AG08396 (cell line): Measurements from ENCODE around the gene GDA.

ENCODE experiments used
- DNase-seq: peaks from one replicate; pipeline ENCODE4 v3.0.0; 2012; ENCODE audit warnings: low spot score, mixed read lengths

GDA gene

DNA sequence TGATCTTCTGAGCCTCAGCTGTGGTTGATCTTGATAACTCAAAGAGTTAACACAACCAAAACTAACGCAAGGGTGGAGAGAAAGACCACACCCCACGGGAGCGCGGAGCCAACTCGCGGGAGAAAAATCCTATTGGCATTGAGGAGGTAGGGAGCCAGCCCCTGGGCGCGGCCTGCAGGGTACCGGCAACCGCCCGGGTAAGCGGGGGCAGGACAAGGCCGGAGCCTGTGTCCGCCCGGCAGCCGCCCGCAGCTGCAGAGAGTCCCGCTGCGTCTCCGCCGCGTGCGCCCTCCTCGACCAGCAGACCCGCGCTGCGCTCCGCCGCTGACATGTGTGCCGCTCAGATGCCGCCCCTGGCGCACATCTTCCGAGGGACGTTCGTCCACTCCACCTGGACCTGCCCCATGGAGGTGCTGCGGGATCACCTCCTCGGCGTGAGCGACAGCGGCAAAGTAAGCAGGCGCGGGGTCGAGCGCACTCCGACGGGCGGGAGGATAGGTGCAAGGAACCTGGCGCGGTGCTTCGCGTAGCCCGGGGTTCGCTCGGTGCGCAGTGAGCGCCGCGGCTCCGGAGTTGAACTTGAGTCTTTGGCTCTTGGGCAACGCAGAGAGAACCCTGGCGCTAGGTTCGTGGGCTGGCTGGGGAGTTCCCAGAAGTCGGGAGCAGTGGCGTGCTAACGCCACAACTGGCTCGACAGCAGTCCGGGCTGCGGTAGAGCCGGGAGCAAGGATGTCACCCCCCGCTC, at the start of gene GDA:
Gene GDA, plus strand, starts transcription at position 210 of the 745 bp plus-strand sequence. Its CDS starts 120 bp downstream, at position 330.
- peak; percentile 16 for DNase-seq

DNA sequence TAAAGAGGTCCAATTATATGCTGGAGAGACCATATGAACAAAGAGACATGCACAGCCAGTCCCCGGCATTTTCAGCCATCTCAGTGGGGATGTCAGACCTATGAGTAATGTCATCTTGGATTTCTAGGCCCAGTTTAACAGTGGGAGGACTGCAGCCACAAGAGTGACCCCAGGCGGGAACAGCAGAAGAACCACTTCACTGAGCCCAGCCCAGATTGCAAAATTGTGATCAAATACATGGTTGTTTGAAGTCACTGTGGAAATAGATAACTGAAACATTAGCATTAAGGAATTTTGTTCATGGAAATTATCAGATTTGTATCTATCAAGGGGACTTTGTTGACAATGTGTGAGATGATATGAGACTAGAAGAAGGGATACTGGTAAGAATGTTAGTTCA, 46.7 kb upstream of the GDA start:
- no peak for DNase-seq

DNA sequence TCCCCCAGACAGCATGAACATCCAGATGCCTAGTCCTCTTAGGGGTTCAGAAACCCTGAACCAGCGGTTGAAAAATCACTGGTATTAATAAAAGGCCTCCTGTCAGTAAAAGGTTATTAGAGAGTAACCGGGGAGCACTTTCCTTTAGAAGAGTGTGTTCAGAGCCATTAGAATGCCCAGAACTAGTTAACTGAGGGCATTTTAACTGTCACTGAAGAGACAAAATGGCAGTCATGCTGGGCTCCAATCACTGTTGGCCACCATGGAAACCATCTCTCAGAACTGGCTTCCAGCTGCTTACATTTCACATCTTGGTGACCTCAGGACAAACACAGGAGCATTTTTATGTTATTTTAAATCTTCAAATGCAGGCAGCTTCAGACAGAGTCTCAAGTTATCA, 36.2 kb upstream of the GDA start:
- no peak for DNase-seq

DNA sequence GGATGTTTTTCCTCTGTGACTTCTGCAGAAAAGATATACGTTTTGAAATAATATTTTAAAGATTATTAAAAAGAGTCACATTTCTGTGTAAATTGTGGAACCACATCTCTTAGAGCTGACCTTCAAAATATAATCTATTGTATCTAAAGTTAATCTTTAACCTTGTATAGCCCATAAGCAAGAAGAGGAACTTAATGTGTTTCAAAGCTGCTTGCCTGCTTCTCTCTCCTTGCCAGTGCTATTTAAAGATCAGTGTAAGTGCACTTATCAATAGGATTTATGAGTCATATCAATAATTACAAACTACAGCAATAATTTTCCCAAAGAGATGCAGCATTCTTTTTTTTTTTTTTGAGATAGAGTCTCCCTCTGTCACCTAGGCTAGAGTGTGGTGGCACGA, 29.4 kb upstream of the GDA start:
- DNase-seq = no peak

DNA sequence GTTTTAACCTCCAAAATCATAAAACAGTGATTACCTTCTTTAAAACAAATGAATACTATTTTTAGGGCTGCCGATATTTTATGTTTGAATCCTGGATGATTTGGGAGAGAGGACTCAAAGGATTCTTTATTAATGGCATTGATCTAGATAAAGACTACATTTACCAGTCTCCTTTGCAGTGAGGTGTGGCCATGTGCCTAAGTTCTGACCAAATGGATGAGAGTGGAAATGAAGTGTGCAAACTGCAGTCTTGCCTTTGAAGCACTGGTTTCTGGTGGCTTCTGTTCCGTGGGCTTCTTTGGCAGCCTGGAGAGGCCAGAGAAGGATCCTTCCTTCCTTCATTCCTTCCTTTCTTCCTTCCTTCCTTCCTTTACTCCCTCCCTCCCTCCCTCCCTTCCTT, 24.3 kb upstream of the GDA start:
- DNase-seq = no peak

DNA sequence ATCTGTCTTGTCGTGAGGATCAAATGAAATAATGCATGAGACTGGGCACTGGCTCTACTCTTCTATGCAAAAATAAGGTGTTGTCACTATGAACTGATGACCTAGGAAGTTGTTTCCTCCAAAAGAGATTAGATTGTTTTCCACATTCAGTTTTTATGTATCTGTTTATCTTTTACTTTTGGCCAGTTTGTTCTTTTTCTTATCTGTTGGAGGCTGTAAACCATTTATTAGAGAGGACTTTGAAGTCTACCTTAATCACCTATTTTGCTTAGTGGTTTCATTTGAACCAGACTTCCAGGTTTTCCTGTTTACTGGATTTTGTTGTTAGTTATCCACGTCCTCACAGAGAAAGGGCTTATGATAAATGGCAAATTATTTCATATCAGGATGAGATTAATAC, 21.5 kb upstream of the GDA start:
- DNase-seq = no peak

DNA sequence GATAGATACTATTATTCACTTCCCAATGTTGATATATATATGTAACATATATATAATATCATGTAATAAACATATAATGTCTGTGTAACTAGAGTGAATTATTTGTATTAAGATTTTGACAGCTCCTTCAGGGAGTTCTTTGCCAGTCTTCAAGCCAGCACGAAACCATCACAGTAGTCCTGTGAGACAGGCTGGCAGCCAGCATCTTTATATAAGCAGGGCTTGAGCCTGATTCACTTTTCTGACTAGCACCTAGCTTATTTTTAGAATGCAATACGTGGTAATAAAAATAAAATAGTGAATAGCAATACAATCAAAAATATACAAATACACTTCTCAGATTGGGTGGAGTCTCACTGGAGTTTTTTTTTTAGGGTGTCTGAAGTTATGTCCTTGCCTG, 20.7 kb upstream of the GDA start:
- no peak for DNase-seq

DNA sequence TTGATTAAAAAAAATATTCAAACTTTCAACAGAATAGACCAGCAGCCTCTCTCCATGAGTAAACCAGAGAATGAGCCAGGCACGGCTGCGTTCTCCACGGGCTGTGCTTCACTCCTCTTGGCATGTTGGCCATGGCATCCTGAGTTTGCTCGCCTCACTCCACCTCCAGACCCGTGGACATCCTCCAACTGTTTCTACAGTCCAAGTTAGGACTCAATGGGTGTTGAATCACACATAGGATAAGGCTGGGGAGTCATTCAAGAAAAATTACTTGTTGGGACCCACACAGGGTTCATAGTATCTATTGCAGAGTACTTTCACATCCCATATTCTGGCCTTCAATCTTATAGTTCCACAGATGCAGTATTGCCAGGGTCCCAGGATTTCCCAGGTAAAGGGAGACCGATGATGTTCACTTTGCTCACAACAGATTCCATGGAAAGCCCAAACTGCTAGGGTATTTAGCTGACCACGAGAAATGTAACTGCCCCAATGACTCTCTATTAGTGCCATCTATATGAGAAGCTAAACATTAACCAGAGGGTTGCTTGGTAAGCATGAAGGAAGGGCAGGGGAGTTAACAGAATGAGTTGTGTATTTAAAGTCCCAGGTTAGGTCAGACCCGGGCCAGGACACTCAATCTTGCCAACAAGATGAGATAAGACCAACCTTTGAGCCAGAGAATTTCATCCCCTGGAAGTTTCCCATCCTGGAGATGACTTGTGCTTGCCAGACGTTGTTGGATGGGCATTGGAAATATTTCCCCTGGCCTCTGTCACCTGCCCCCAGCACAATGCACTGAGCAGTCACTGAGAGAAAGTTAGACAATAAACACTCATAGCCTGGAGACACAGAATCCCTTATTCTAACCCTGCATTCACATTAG, 19.7 kb upstream of the GDA start:
- DNase-seq = no peak

DNA sequence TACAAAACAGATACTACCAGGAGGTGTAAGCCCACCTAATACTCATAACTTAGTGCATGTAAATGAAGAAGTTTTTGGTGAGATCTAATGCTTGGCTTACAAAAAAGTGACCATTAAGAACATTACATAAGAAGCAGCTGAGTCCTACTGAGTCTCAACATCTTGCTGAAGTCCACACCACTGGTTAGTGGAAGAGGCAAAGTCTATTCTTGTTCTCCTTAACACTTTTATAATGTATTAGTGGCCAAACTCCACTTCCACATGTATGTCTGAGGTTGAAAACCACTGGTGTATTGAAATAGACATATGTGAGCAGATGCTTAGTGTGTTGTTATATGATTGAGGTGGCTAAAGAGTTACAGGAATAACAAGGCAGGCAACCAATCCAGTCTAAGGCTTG, 18.9 kb upstream of the GDA start:
- DNase-seq = no peak

DNA sequence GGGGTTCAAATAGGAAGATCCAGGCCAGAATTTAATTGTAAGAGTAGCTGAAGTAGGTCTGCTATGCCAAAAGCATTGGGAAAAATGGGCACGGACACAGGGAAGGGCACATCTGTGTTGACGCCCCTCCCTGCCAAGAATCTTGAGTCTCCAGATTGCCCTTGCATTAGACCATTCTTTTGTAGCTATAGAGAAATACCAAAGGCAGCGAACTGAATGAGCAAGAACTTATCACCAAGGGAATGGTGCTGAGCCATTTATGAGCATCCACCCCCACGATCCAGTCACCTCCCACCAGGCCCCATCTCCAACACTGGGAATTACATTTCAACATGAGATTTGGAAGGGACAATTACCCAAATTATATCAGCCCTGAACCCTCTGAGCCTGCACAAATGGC, 18.0 kb upstream of the GDA start:
- DNase-seq = no peak

DNA sequence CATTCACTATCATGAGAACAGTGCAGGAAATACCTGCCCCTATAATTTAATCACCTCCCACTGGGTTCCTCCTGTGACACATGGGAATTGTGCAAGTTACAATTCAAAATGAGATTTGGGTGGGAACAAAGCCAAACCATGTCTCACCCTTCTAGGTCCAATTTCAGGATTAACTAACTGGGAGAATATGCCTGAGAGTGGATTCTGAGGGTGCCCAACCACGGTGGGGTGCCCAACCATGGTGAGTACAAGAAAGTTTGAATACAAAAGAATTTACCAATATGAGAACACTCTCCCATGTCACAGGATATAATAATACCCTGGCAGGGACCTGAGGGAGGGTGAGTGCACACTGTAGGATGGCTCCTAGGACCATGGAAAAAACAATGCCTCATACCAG, 17.2 kb upstream of the GDA start:
- DNase-seq = no peak

DNA sequence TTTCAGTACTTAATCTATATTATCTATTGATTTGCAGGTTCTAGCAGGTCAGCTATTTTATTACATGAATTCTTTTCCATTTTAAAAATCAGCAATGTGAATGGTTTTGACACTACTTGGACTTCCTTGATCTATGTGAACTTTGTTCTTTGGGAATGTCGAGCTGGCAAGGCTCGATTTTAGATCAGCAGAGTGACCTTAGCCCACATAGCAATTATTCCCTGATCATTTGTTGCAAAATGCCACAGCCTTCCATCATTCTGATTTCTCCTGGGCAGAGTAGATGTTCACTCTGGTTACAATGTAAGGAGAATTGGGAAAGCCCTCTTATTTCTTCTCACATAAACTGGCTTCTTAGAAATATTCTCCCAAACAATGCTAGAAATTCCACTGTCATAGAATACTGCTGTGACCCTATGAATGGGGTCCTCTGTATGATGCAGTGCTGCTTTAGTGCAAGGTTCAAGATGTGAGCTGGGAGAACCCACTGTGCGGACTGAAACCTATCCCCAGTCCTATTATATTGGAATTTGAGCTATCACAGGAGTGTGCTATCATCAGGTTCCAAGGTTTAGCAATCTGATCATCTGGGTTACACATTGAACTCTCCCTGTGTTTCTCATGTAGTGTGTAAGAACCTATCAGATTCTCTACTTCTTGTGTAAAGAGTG, 15.7 kb upstream of the GDA start:
- DNase-seq = no peak

DNA sequence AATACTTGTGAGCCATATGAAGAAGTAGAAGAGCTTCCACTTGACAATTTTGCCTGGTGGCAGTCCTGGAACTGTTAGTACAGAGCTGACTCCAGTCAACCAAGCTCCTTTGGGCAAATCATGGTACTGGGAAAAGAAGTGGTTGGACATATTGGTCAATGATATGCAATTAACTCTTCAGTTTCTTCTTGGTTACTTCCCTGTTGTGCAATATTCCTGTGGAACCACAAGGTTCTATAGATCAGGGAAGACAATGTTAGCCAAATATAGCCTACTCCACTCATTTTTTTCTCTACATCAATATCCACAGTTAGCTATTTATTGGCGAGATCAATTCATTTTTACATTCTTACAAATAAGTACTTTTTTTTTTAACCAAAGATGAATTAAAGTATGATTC, 14.4 kb upstream of the GDA start:
- DNase-seq = no peak

DNA sequence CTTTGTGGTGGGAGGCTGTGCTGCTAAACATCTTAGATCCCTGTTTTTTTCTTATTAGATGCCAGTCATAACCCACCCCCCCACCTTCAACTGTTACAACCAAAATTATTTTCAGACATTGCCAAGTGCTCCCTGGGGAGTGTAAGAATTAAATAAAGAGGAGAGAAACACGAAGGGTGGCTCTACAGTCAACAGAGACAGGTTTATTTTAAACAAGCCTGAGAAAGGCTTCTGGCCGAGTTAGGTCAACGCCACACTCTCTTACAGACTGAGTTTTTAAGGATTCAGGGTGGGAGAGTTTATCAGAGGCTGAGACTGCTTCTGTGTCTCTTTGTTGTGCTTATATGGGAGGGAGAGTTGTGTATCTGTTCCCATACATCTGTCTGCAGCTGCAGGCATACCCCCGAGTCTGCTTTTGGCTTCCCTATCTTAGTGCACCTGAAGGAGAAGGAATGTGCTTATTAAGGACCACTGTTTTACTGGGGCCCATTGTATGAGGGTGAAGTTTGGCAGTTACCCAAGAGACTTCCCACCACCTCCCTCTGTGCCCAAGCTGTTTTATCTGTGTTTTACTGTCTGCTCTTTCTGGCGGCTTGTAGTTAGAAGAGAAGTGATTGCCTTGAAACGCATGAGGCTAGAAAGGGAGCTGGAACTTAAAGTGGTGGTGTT, 11.4 kb upstream of the GDA start:
- DNase-seq = no peak

DNA sequence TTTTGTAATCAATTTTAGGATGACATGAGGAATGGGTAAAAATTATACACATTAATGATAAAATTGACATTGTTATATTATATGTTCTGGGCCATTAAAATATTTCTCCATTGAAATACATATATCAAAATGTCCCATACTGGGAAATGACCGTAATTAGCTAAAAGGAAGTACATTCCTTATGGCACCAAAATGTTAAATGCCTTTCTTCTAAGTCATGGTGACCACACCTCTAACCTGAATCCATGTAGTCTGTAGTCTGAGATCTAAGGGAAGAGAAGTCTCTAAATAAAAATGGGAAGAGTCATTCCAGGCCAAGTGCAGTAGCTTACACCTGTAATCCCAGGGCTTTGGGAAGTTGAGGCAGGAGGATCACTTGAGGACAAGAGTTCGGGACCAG, 10.0 kb upstream of the GDA start:
- DNase-seq = no peak

DNA sequence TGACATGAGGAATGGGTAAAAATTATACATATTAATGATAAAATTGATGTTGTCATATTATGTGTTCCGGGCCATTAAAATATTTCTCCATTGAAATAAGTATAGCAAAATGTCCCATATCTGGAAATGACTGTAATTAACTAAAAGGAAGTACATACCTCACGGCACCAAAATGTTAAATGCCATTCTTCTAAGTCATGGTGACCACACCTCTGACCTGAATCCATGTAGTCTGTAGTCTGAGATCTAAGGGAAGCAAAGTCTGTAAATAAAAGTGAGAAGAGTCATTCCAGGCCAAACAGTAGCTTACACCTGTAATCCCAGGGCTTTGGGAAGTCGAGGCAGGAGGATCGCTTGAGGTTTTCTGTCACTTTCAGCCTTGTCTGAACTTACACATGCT, 8.7 kb upstream of the GDA start:
- DNase-seq = no peak

DNA sequence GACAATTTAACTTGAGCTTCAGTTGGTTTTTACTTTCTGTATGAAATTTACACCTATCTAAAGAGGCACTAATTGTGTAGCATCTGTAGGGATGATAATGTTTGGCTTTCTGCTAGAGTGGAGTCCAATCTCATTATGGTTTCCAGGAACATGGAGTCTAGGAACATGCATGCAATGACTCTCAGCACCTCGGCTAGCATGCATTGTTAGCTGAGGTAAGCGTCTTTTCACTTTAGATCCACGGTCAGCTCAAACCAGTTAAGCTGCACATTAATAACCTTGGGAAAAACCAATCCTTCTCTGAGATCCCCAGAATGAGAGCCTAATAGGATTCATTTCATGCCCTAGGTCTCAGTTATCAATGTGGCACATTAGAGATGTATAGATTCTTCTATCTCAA, 7.8 kb upstream of the GDA start:
- no peak for DNase-seq

DNA sequence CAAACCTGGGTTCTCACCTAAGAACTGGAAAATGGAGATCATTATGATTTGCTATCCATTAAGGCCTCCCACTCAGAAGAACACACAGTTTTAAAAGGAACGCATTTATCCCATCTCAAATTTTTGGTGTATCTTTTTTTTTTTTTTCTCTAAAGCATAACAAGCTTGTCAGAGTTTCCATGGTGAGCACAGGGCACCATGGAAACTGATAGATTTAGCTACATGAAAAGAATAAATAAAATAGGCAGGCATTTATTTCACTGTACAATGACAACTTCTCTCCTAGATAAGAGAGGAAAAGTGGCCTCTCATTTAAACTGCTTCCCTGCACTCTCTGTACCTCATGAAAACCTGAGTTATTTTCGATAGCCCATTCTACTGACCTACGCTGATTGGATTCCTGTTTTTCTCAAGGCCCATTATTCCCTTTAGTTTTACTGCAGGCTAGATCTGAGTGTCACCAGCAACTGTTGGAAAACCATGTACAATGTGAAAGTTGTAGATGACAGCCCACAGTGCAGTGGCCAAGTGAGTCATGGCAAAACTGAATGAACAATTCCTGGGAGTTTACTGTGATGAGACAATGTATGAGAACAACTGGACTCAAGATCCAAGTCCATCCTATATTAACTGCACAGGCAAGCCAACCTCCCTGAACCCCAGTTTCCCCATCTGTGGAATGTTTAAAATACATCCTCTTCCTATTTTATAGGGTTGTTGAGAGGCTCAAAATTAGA, 4.3 kb upstream of the GDA start:
- no peak for DNase-seq

DNA sequence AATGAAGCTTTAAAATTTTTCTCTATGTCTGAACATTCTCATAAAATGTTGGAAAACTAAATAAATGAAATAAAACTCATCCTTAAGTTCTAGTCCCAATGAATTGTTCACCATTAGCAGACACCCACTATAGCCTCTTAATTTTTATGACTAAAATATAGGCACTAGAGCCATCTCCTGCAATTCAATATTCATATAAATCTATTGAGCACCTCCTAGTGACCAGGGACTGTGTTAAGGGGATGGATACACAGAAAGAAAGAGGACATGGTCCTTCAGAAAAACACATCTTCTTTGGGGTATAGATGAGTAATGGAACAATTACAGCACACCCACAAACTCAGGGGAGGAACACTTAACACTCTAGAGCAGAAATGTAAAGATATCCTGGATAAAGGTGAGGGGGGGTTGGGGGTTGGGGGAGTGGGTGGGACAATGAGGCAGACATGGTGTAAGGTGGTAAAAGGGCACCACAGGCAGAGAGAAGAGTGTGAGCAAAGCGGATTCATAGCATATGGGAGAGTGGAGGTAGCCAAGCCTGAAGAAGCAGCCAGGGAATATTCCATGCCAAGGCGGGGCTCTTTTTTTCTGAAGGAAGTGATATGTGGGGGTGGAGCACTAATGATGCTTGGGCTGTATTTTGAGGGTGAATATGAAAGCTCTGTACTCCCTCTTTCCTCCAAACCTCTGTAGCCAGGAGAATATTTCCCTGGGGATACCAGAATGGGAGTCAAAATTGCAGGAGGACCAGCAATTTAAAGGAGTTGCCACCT, 3.3 kb upstream of the GDA start:
- no peak for DNase-seq

DNA sequence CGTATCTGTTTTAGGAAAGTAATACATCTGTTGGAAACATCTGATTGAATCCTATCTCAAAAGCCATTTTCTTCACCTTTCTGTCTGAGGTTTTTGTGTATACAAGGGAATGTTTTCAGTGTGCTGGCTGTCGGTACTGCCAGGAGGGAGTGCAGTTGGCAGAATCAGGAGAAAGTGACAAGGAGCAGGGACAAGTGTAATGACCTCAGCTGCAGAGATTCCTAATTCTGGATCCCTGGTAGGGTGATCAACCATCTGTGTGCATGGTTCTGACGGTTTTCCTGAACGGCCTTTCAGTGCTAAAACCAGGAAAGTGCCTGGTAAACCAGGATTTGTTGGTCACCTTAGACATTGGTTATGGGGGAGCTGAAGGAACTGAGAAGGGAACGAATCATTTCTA, 1.6 kb upstream of the GDA start:
- no peak for DNase-seq

DNA sequence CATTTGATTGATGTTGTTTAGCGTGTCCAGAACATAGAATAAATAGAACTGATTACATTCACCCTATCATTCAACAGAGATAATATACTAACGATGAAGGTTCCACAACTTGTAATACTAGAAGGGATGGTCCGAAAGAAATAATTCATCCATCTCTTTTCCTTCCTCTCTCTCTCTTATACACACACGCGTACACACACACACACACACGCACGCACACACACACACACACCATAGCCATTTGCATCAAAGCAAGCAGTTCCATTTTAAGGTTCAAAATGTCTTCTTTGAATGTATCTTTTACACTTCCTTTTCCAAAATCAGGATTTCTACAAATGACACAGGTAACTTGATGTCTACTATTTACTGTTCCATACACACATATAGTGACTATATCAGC, 887 bp downstream of the GDA start:
- DNase-seq = no peak
